GM19193 (cell line): Measurements from ENCODE around the gene GOLPH3L.

Source experiments
- POLR2A ChIP-seq: IDR thresholded peaks from 4 replicates; pipeline ENCODE4 v1.6.1; 2011; ENCODE audit not compliant: insufficient read depth, insufficient read length; ENCODE audit errors: extremely low read depth

Gene GOLPH3L

GRCh38 chr1:150620919-150621318, 76.0 kb downstream of the GOLPH3L start:
- no peak for TF ChIP-seq POLR2A

- no peak for TF ChIP-seq POLR2A
Observed at GRCh38 chr1:150619576-150620509, 77.1 kb downstream of the GOLPH3L start.

- no peak for TF ChIP-seq POLR2A
Observed at GRCh38 chr1:150615346-150616201, 81.4 kb downstream of the GOLPH3L start.

- TF ChIP-seq POLR2A = no peak
Observed at GRCh38 chr1:150613061-150613920, 83.7 kb downstream of the GOLPH3L start.

- TF ChIP-seq POLR2A = peak; percentile 8
Observed at GRCh38 chr1:150612014-150612345, 85.0 kb downstream of the GOLPH3L start.

- TF ChIP-seq POLR2A = no peak
Observed at GRCh38 chr1:150610576-150610975, 86.4 kb downstream of the GOLPH3L start.

- TF ChIP-seq POLR2A = no peak
Observed at GRCh38 chr1:150609732-150610131, 87.2 kb downstream of the GOLPH3L start.

GRCh38 chr1:150606463-150607142, 90.4 kb downstream of the GOLPH3L start:
- no peak for TF ChIP-seq POLR2A

GRCh38 chr1:150604226-150604588, 92.7 kb downstream of the GOLPH3L start:
- no peak for TF ChIP-seq POLR2A

- no peak for TF ChIP-seq POLR2A
Observed at GRCh38 chr1:150603711-150604110, 93.2 kb downstream of the GOLPH3L start.

GRCh38 chr1:150601540-150601939, 95.4 kb downstream of the GOLPH3L start:
- TF ChIP-seq POLR2A = no peak

- no peak for TF ChIP-seq POLR2A
Observed at GRCh38 chr1:150596976-150597375, 100.0 kb downstream of the GOLPH3L start.
